ENCODE results near the gene FCHSD2. TPM values are rescaled to one million over a fixed set of nuclear protein-coding genes. Genes with fewer than 3 reads are reported as not detected.

FCHSD2 gene
- total and polyA plus RNA-seq, 9 donors: 18.6 to 68.5 (median 53.8) TPM

- intact Hi-C loops (cut with DNase I): loop anchor here in 1 of 4 donors (10.0 kb wide), 1 partner anchor 443 kb away; no protein-coding TSS in a partner anchor
- H3K4me3 ChIP-seq: no peak overlapping the region
- DNase-seq: peak; percentile 56 to 76 (median 70)
- 33 to 43% (median 35%) methylated on average over 3 of the region's 3 CpGs for WGBS, 3 donors
- H3K27me3 ChIP-seq: no peaks in the 10 kb centered on the region
- H3K36me3 ChIP-seq: no peaks in the 10 kb centered on the region
- H3K27ac ChIP-seq: peak overlapping the region in 1 of 2 donors; percentile 45
- TF ChIP-seq POLR2A (IDR thresholded peaks at IDR 0.05) (no peak), EP300 (IDR thresholded peaks at IDR 0.05) (no peak)
- TF ChIP-seq, protein P1, sequence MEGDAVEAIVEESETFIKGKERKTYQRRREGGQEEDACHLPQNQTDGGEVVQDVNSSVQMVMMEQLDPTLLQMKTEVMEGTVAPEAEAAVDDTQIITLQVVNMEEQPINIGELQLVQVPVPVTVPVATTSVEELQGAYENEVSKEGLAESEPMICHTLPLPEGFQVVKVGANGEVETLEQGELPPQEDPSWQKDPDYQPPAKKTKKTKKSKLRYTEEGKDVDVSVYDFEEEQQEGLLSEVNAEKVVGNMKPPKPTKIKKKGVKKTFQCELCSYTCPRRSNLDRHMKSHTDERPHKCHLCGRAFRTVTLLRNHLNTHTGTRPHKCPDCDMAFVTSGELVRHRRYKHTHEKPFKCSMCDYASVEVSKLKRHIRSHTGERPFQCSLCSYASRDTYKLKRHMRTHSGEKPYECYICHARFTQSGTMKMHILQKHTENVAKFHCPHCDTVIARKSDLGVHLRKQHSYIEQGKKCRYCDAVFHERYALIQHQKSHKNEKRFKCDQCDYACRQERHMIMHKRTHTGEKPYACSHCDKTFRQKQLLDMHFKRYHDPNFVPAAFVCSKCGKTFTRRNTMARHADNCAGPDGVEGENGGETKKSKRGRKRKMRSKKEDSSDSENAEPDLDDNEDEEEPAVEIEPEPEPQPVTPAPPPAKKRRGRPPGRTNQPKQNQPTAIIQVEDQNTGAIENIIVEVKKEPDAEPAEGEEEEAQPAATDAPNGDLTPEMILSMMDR (IDR thresholded peaks at IDR 0.05): no peak
- H3K9me3 ChIP-seq: no peaks in the 10 kb centered on the region
- peaks cover 14% of the 10 kb centered on the region for H3K4me1 ChIP-seq (ENCODE audit: insufficient read depth)
Measured at GRCh38 chr11:73167363-73167954, 25.3 kb upstream of the FCHSD2 start.

GRCh38 chr11:73164803-73165540 is 22.9 kb upstream of the FCHSD2 start:
- DNase-seq: peak in 1 of 5 donors; percentile 9
- 92 to 98% (median 98%) methylated on average over 2 of the region's 2 CpGs for WGBS, 3 donors
- H3K27ac ChIP-seq: no peak overlapping the region
- H3K4me3 ChIP-seq: no peak overlapping the region
- no peaks in the 10 kb centered on the region for H3K36me3 ChIP-seq
- TF ChIP-seq, protein P1 (IDR thresholded peaks at IDR 0.05): no peak
- TF ChIP-seq EP300 (IDR thresholded peaks at IDR 0.05): no peak
- no peak for TF ChIP-seq POLR2A (IDR thresholded peaks at IDR 0.05)
- peaks cover 14% of the 10 kb centered on the region for H3K4me1 ChIP-seq (ENCODE audit: insufficient read depth)
- no peaks in the 10 kb centered on the region for H3K9me3 ChIP-seq
- intact Hi-C loops (cut with DNase I): loop anchor here in 1 of 4 donors (10.0 kb wide), 1 partner anchor 440 kb away; no protein-coding TSS in a partner anchor
- no peaks in the 10 kb centered on the region for H3K27me3 ChIP-seq

DNA sequence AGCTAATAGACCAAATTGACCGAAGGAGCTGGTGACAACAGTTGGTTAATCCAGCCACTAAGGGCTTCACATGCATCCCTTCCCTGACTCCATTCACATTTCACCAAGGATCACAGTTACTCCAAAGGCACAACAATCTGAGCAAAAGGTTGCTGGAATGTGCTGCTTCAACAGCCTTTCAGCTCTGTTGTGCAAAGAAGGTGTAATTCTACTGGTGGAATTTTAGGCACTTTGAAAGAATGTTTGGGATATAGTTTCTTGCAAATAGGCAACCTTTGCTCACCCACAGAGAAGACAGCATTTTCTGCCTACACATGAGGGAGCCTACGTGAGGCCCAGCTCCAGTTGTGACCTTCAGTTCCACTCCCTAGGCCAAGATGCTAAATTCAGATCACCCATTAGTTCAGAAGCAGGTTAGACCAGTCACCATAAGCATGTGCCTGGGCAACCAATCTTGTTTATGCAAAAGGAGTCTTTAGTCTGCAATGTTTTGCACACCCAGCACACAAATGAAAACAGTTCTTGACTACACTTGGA is 21.6 kb upstream of the FCHSD2 start:
- H3K4me1 ChIP-seq (ENCODE audit: insufficient read depth): peaks cover 14% of the 10 kb centered on the region
- H3K4me3 ChIP-seq: no peak overlapping the region
- TF ChIP-seq POLR2A (IDR thresholded peaks at IDR 0.05) (no peak), EP300 (IDR thresholded peaks at IDR 0.05) (no peak)
- TF ChIP-seq, protein P1 (IDR thresholded peaks at IDR 0.05): no peak
- intact Hi-C loops (cut with DNase I): loop anchor here in 1 of 4 donors (10.0 kb wide), 1 partner anchor 439 kb away; no protein-coding TSS in a partner anchor
- WGBS, 3 donors: 54 to 85% (median 71%) methylated on average over 2 of the region's 2 CpGs
- no peaks in the 10 kb centered on the region for H3K36me3 ChIP-seq
- no peak overlapping the region for H3K27ac ChIP-seq
- no peaks in the 10 kb centered on the region for H3K27me3 ChIP-seq
- H3K9me3 ChIP-seq: no peaks in the 10 kb centered on the region
- no peak for DNase-seq

DNA sequence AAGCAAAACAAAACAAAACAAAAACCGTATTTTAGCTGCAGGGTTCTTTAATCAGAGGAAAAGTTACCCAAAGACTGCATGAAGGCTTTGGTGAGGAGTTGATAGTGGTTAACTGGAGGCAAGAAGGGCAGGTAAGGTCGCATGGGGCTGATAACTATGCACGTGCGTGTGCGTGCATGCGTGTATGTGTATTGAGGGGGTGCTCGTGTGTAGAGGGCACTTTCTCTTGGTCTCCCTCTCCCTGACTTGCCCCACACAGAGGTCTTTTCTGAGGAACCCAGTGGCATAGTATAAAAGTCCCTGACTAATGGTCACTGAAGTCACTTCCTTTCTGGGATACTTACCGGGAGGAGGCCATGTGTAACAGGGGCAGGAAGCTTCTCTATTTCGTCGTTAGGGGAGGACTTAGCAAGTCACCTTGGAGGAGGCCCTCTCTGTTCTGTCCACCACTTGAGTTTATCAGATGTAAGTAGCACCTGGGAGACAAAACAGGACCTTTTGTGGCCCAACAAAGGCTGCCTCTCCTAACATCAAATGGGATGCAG is 20.1 kb upstream of the FCHSD2 start:
- Histone ChIP-seq H3K4me3 (no peak overlapping the region), H3K4me1 (ENCODE audit: insufficient read depth) (peaks cover 14% of the 10 kb centered on the region), H3K9me3 (no peaks in the 10 kb centered on the region), H3K36me3 (no peaks in the 10 kb centered on the region), H3K27ac (no peak overlapping the region), H3K27me3 (no peaks in the 10 kb centered on the region)
- intact Hi-C loops (cut with DNase I): loop anchor here in 1 of 4 donors (10.0 kb wide), 1 partner anchor 437 kb away; no protein-coding TSS in a partner anchor
- no peak for DNase-seq
- WGBS, 3 donors: 85 to 87% (median 87%) methylated on average over 10 of the region's 10 CpGs
- TF ChIP-seq POLR2A (IDR thresholded peaks at IDR 0.05): no peak
- TF ChIP-seq, protein P1 (IDR thresholded peaks at IDR 0.05): no peak
- no peak for TF ChIP-seq EP300 (IDR thresholded peaks at IDR 0.05)
